ENCODE data around the gene E2F1. TPM values are rescaled to one million over a fixed set of nuclear protein-coding genes. Genes with fewer than 3 reads are reported as not detected.
"Not testable (repeated sequence)": the region's sequence is repeated elsewhere in the genome, so short reads cannot be mapped to it uniquely, and the experiment has no call there.

E2F1 gene
- polyA plus RNA-seq, 3 donors from 2014 or later = 1.5 to 2.5 (median 1.8) TPM

- no peak overlapping the region for H3K27ac Mint-ChIP-seq
- H3K9me3 Mint-ChIP-seq = no peaks in the 10 kb centered on the region
- H3K36me3 Mint-ChIP-seq = peaks cover 14 to 34% (median 20%) of the 10 kb centered on the region in 3 donors
- H3K4me3 Mint-ChIP-seq = no peak overlapping the region
- peaks cover 3 to 9% of the 10 kb centered on the region in 2 donors for H3K4me1 Mint-ChIP-seq
- H3K27me3 Mint-ChIP-seq (ENCODE audit: low read depth in 3 of 3) = peaks cover 0 to 2% (median 0%) of the 10 kb centered on the region in 3 donors
- DNase-seq = no peak
Observed at GRCh38 chr20:33635341-33635740, 50.8 kb downstream of the E2F1 start.

GRCh38 chr20:33631910-33632309 lies 54.3 kb downstream of the E2F1 start:
- H3K27ac Mint-ChIP-seq; H3K4me3 Mint-ChIP-seq; H3K27me3 Mint-ChIP-seq (ENCODE audit: low read depth in 3 of 3); H3K4me1 Mint-ChIP-seq; DNase-seq; H3K9me3 Mint-ChIP-seq: not testable (repeated sequence)
- H3K36me3 Mint-ChIP-seq = peaks cover 22 to 42% (median 35%) of the 10 kb centered on the region in 3 donors

GRCh38 chr20:33630507-33630906 lies 55.7 kb downstream of the E2F1 start:
- H3K4me3 Mint-ChIP-seq = no peak overlapping the region
- H3K9me3 Mint-ChIP-seq = no peaks in the 10 kb centered on the region
- H3K27ac Mint-ChIP-seq = peak overlapping the region in 4 of 6 donors; percentile 0 to 53 (median 29)
- H3K27me3 Mint-ChIP-seq (ENCODE audit: low read depth in 3 of 3) = no peaks in the 10 kb centered on the region
- H3K4me1 Mint-ChIP-seq = peaks cover 7 to 10% of the 10 kb centered on the region in 2 donors
- peaks cover 19 to 43% (median 35%) of the 10 kb centered on the region in 3 donors for H3K36me3 Mint-ChIP-seq
- no peak for DNase-seq

DNA sequence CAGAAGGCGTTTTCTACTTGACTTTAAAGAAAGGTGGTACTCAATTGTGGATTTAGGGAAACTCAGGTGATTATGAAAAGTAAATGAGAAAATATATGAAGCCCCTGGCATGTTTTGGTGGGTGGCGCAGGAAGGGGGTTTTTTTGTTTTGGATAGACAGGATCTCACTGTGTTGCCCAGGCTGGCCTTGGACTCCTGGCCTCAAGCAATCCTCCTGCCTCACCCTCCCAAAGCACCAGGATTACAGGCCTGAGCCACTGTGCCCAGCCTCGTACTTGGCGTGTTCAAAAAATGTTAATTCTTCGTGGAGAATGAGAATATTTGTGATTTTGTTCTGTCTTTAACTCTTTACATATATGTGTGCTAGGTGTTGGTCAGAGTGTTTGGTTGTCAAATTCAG lies 56.2 kb downstream of the E2F1 start:
- H3K9me3 Mint-ChIP-seq = no peaks in the 10 kb centered on the region
- no peak for DNase-seq
- peak overlapping the region in 4 of 6 donors; percentile 0 to 53 (median 30) for H3K27ac Mint-ChIP-seq
- H3K4me1 Mint-ChIP-seq = peaks cover 12 to 16% of the 10 kb centered on the region in 2 donors
- H3K4me3 Mint-ChIP-seq = no peak overlapping the region
- peaks cover 19 to 48% (median 37%) of the 10 kb centered on the region in 3 donors for H3K36me3 Mint-ChIP-seq
- H3K27me3 Mint-ChIP-seq (ENCODE audit: low read depth in 3 of 3) = no peaks in the 10 kb centered on the region

- Mint-ChIP-seq H3K4me3 (no peak overlapping the region), H3K27ac (peak overlapping the region in 1 of 6 donors; percentile 11), H3K36me3 (peaks cover 19 to 47% (median 41%) of the 10 kb centered on the region in 3 donors), H3K9me3 (no peaks in the 10 kb centered on the region), H3K4me1 (peaks cover 16 to 20% of the 10 kb centered on the region in 2 donors), H3K27me3 (ENCODE audit: low read depth in 3 of 3) (peaks cover 0 to 2% (median 0%) of the 10 kb centered on the region in 3 donors)
- DNase-seq = no peak
Observed at GRCh38 chr20:33629533-33629932, 56.7 kb downstream of the E2F1 start.

DNA sequence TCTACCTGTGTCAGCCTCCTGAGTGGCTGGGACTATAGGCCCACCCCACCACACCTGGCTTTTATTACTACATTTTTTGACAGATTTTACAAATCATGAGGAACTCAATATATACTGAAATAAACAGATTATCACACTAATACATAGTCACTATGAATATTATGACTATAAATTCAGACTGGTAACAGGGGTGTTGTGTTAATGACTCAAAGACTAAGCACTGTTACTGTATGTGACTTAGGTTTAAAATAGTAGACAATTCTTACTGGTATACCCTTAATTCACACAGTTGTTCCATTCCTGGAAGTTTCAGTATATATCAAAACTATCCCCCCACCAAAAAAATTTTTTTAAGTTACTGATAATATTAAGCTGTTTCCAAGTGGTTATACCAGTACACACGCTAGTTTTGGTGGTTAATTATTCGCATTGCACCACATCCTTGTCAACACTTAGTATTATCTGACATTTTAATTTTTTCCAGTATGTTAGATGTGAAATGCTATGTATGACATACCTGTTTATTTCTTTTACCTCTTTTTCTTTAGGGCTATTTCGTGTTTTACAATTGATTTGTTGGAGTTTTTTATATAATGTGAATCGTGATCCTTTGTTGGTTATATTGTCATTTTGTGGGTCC lies 58.5 kb downstream of the E2F1 start:
- peaks cover 19 to 55% (median 44%) of the 10 kb centered on the region in 3 donors for H3K36me3 Mint-ChIP-seq
- H3K27ac Mint-ChIP-seq = peak overlapping the region in 3 of 6 donors; percentile 27 to 67 (median 42)
- no peaks in the 10 kb centered on the region for H3K9me3 Mint-ChIP-seq
- H3K4me3 Mint-ChIP-seq = no peak overlapping the region
- no peak for DNase-seq
- peaks cover 0 to 2% (median 0%) of the 10 kb centered on the region in 3 donors for H3K27me3 Mint-ChIP-seq (ENCODE audit: low read depth in 3 of 3)
- peaks cover 28% of the 10 kb centered on the region in 2 donors for H3K4me1 Mint-ChIP-seq

- Mint-ChIP-seq H3K27ac (peak overlapping the region in 4 of 6 donors; percentile 11 to 80 (median 44)), H3K4me1 (peaks cover 30% of the 10 kb centered on the region in 2 donors), H3K36me3 (peaks cover 19 to 55% (median 49%) of the 10 kb centered on the region in 3 donors)
Observed at GRCh38 chr20:33626190-33626589, 60.0 kb downstream of the E2F1 start.

More at GRCh38 chr20:33626190-33626589, 60.0 kb downstream of the E2F1 start:
- Mint-ChIP-seq H3K9me3 (no peaks in the 10 kb centered on the region), H3K4me3 (no peak overlapping the region), H3K27me3 (ENCODE audit: low read depth in 3 of 3) (peaks cover 0 to 2% (median 0%) of the 10 kb centered on the region in 3 donors)
- DNase-seq = no peak

Other genes starting within 250 kb of the E2F1 start
- 1 to 10 TPM in 2 of 3 donors, not detected in 1; 2.4 to 2.8 TPM for gene SNTA1, start 242.6 kb downstream of the E2F1 start, polyA plus RNA-seq
- 10 to 100 TPM in 2 of 3 donors, 1 to 10 TPM in 1; 7.5 to 15.5 (median 11.0) TPM for gene CBFA2T2, start 196.3 kb downstream of the E2F1 start, polyA plus RNA-seq
- under 1 TPM in 2 of 3 donors, not detected in 1; 0.13 to 0.22 TPM for gene C20orf144, start 24.1 kb downstream of the E2F1 start, polyA plus RNA-seq
- gene ACTL10, start 19.4 kb downstream of the E2F1 start, polyA plus RNA-seq = 1 to 10 TPM; 3.4 to 7.0 (median 3.9) TPM
- 1 to 10 TPM; 2.5 to 3.8 (median 2.9) TPM for gene NECAB3, start 12.0 kb downstream of the E2F1 start, polyA plus RNA-seq
- 10 to 100 TPM in 2 of 3 donors, 1 to 10 TPM in 1; 6.8 to 16.6 (median 14.1) TPM for gene PXMP4, start 33.9 kb upstream of the E2F1 start, polyA plus RNA-seq
- 1 to 10 TPM in 2 of 3 donors, under 1 TPM in 1; 0.79 to 3.8 (median 1.7) TPM for gene ZNF341, start 45.6 kb upstream of the E2F1 start, polyA plus RNA-seq
- gene CHMP4B, start 125.0 kb upstream of the E2F1 start, polyA plus RNA-seq = 1 to 10 TPM; 1.3 to 8.1 (median 3.7) TPM